ENCODE measurements around the gene MSL1. TPM values are rescaled to one million over a fixed set of nuclear protein-coding genes. Genes with fewer than 3 reads are reported as not detected.

MSL1 gene
- total and polyA plus RNA-seq, 2 of the 13 experiments (the other 11 are each of a cell fraction or from before 2014, with no cell fraction given) = 63.8 to 88.5 TPM

- TF ChIP-seq ZNF432 (CRISPR knock-in tag; IDR thresholded peaks at IDR 0.05; ENCODE audit: borderline replicate concordance) (no peak), KDM6A (CRISPR knock-in tag; IDR thresholded peaks at IDR 0.05; ENCODE audit: low read depth) (peak; percentile 72; the same call in 1 of the 2 replicates), CBX5 (CRISPR knock-in tag; IDR thresholded peaks at IDR 0.05; ENCODE audit: borderline replicate concordance) (peak; percentile 76; the same call in 1 of the 2 replicates), TEAD2 (CRISPR knock-in tag; IDR thresholded peaks at IDR 0.05) (no peak), SP1 (IDR thresholded peaks at IDR 0.05) (no peak), SP1 (CRISPR knock-in tag; IDR thresholded peaks at IDR 0.05) (peak; percentile 49), PAF1 (CRISPR knock-in tag; IDR thresholded peaks at IDR 0.05) (no peak), SMAD3 (CRISPR knock-in tag; IDR thresholded peaks at IDR 0.05) (peak; percentile 57; the same call in 1 of the 2 replicates), SP4 (CRISPR knock-in tag; IDR thresholded peaks at IDR 0.05) (peak; percentile 49; the same call in 1 of the 2 replicates), SOX5 (CRISPR knock-in tag; IDR thresholded peaks at IDR 0.05; ENCODE audit: borderline replicate concordance) (peak; percentile 58), EEA1 (CRISPR knock-in tag; IDR thresholded peaks at IDR 0.05; ENCODE audit: borderline replicate concordance) (no peak), GMEB1 (CRISPR knock-in tag; IDR thresholded peaks at IDR 0.05; ENCODE audit: borderline replicate concordance) (peak; percentile 53; the same call in 1 of the 2 replicates), GPBP1L1 (CRISPR knock-in tag; IDR thresholded peaks at IDR 0.05) (no peak), ELF3 (CRISPR knock-in tag; IDR thresholded peaks at IDR 0.05) (peak; percentile 79), WIZ (CRISPR knock-in tag; IDR thresholded peaks at IDR 0.05) (peak; percentile 34; the same call in 1 of the 2 replicates), PPARG (CRISPR knock-in tag; conservative IDR thresholded peaks at IDR 0.05) (peak; percentile 46), SOX6 (IDR thresholded peaks at IDR 0.05) (no peak), SOX6 (CRISPR knock-in tag; IDR thresholded peaks at IDR 0.05) (peak; percentile 70), FIP1L1 (IDR thresholded peaks at IDR 0.05; ENCODE audit: borderline replicate concordance, insufficient read depth, low read depth, low read length) (no peak), MBNL3 (CRISPR knock-in tag; conservative IDR thresholded peaks at IDR 0.05) (no peak), PRPF4 (IDR thresholded peaks at IDR 0.05; ENCODE audit: low read depth, low read length, poor library complexity, severe bottlenecking) (peak; percentile 75), CC2D1A (CRISPR knock-in tag; IDR thresholded peaks at IDR 0.05) (peak; percentile 91; the same call in 1 of the 2 replicates)
- TF ChIP-seq, protein P1, sequence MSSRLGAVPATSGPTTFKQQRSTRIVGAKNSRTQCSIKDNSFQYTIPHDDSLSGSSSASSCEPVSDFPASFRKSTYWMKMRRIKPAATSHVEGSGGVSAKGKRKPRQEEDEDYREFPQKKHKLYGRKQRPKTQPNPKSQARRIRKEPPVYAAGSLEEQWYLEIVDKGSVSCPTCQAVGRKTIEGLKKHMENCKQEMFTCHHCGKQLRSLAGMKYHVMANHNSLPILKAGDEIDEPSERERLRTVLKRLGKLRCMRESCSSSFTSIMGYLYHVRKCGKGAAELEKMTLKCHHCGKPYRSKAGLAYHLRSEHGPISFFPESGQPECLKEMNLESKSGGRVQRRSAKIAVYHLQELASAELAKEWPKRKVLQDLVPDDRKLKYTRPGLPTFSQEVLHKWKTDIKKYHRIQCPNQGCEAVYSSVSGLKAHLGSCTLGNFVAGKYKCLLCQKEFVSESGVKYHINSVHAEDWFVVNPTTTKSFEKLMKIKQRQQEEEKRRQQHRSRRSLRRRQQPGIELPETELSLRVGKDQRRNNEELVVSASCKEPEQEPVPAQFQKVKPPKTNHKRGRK (CRISPR knock-in tag; IDR thresholded peaks at IDR 0.05) = no peak
These were observed 10.3 kb upstream of the MSL1 start (continued) for GRCh38 chr17:40111221-40112128.
